Omental fat pad (tissue), 4 donors: ENCODE measurements around the gene TMEM190. TPM values are rescaled to one million over a fixed set of nuclear protein-coding genes. Genes with fewer than 3 reads are reported as not detected.
"Not testable (repeated sequence)": the region's sequence is repeated elsewhere in the genome, so short reads cannot be mapped to it uniquely, and the experiment has no call there.

ENCODE experiments used
- ATAC-seq: fragments of 150-250 bp; one replicate; pipeline ENCODE4 v1.9.1; 2016; ENCODE audit warnings: mild to moderate bottlenecking, moderate library complexity; ENCODE audit not compliant: low FRiP score
- DNase-seq: peaks from one replicate; pipeline ENCODE4 v3.0.0-alpha.2; 2019; ENCODE audit warnings: low spot score
- total RNA-seq, 4 donors: library from RNA; depleted of rRNA; stranded (reverse); fragments of >200 nt; gene quantifications; one replicate each; pipeline ENCODE4 v1.1.0, GENCODE V29; 2016
- TF ChIP-seq, protein P1 (sequence below), 3 donors: fragments of 450-650 bp; IDR thresholded peaks; one replicate each; pipeline ENCODE4 v1.5.1; 2016 to 2017; ENCODE audit warnings: antibody characterized with exemption in 3 of 3, mild to moderate bottlenecking in 3 of 3, moderate library complexity in 2 of 3

TMEM190 gene
- total RNA-seq, 4 donors from 2014 or later, result not detected

DNA sequence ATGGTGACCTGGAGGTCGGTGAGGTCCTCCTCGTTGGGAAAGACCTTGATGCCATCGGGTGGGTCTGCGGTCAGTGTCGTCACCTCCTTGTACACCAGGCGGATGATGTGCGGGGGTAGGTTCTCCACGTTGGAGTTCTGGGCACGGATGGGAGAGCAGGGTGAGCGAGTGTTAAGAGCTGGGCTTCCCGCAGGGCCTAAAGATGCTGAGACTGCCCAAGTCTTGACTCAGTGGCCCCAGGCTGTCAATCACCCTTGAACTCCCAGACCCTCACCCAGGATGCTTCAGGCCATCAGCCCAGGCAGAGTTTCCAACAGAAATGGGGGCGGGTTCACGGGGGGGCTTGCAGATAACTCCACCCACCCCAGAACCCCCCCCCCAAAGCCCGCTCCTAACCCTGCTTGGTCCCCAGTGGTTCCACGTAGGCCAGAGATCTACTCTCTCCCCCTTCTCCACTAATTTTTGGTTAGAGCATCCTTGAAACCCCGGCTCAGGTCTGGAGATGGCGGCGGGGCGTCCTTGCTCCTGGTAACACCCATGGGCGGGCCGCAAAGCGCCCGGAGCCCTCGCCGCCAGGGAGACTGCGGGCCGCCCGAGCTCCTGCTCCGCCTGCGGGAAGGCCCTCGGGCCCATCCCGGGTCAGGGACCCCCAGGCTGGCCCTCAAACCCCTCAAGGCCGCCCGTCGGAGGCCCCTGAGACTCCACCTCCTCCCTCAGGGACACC lies 30.4 kb downstream of the TMEM190 start:
- no peak for DNase-seq
- peak; percentile 13 for ATAC-seq
- TF ChIP-seq, protein P1, sequence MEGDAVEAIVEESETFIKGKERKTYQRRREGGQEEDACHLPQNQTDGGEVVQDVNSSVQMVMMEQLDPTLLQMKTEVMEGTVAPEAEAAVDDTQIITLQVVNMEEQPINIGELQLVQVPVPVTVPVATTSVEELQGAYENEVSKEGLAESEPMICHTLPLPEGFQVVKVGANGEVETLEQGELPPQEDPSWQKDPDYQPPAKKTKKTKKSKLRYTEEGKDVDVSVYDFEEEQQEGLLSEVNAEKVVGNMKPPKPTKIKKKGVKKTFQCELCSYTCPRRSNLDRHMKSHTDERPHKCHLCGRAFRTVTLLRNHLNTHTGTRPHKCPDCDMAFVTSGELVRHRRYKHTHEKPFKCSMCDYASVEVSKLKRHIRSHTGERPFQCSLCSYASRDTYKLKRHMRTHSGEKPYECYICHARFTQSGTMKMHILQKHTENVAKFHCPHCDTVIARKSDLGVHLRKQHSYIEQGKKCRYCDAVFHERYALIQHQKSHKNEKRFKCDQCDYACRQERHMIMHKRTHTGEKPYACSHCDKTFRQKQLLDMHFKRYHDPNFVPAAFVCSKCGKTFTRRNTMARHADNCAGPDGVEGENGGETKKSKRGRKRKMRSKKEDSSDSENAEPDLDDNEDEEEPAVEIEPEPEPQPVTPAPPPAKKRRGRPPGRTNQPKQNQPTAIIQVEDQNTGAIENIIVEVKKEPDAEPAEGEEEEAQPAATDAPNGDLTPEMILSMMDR (IDR thresholded peaks at IDR 0.05), result no peak

DNA sequence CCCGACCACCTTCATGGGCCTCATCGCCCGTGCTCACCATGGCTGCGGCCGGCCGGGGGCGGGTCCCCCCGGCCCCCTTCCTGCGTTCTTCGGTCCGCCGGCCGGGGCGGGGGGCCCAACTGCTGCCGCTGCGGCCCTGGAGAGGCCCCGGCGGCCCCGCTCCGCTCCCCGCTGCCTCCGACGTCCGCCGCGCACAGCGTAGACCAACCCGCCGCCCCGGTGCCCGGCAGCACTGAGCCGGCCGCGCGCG lies 30.8 kb downstream of the TMEM190 start, which contains the start of gene UBE2S:
UBE2S (minus strand) TSS at position 239 of the 250 bp plus-strand sequence; CDS start at position 40, 199 bp downstream.
- DNase-seq, ATAC-seq: not testable (repeated sequence)

DNA sequence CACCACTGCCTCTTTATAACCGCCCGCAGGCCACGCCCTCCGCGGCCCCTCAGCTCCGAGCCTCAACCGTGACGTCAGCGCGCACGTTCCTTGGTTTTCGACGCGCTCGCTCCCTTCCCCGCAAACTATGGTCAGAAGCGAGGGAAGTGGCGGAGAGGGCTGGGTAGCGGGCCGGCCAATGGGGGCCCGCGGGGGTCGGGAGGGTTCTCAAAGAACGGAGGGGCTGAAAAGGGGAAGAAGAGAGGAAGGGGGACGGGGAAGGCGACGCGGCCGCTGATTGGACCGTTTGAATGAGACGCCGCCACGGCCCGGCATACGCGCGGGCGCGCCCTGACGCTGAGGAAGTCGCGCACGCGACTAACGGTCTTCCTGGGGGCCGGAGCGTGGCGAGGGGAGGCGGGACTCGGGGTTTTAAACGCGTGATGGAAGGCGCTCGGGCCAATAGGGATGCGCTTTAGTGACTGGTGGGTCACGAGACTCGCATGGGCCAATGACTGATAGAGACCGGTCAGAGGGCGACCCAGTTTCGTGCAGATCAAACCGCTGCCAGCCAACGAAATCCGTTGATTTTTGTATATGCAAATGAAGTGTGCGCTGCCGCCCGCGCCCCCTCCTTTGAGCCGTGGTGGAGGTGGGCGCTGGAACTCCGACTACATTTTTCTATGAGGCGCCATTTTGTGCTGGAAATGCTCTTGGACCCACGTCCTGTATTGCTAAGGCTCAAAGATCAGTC lies 31.3 kb downstream of the TMEM190 start:
- TF ChIP-seq, protein P1 (IDR thresholded peaks at IDR 0.05), result no peak
- DNase-seq, result peak; percentile 92
- peak; percentile 95 for ATAC-seq

DNA sequence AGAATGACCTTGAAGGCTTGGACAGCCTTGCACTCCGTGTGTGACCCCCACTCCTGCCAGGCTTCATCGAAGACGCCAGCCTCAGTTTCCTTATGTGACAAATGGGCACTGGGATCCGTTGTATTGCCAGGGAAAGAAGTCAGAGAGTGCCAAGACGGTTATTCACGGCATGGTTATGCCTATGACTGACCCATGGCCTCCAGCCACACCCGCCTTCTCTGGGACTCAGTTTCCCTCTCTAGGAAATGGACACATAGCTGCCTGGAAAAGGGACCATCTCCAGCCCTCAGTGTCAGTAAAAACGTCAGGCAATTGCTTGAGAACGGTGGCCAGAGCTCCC lies 31.9 kb downstream of the TMEM190 start:
- DNase-seq (no peak), ATAC-seq (no peak)
- TF ChIP-seq, protein P1 (IDR thresholded peaks at IDR 0.05), result no peak

DNA sequence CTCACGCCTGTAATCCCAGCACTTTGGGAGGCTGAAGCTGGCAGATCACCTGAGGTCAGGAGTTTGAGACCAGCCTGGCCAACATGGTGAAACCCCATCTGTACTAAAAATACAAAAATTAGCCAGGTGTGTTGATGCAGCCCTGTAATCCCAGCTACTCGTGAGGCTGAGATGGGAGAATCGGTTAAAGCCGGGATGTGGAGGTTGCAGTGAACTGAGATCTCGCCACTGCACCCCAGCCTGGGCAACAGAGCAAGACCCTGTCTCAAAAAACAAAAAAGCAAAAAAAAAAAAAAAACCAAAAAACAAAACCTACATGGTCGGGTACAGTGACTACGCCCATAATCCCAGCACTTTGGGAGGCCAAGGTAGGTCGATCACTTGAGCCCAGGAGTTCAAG lies 32.6 kb downstream of the TMEM190 start:
- DNase-seq, ATAC-seq: not testable (repeated sequence)

DNA sequence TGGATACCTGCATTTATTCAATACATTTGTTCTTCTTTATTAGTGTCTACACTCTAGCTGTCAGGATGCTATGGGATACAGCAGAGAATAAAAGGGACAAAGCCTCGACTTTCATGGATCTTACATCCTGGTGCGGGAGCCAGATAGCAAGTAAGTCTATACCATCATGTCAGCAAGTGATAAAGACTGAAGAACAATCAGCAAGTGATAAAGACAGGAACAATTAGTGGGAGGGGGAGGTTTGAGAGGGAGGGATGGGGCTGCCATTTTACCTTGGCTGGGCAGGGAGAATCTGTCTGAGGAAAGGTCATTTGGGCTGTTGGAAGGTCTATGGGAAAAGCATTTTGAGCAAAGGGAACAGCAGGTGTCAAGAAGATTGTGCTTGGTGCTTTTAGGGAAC lies 33.5 kb downstream of the TMEM190 start:
- TF ChIP-seq, protein P1 (IDR thresholded peaks at IDR 0.05), result no peak
- no peak for ATAC-seq

DNA sequence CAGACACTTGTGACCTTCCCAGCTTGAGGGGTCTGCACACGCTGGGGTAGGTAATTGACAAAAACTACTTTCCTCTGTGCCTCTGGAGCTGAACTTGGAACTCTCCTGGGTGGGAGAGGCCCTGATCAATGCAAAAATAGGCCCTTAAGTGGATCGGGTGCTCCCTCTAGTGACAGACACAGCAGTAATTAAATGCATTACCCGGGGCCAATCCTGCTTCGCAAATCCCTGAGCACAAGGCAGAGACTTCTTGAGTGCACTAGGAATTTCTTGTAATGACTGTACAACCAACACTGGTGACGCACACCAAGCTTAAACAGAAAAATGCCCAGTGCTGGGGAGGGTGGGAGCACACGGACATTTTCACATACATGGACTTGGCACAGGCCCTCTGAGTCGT lies 41.6 kb downstream of the TMEM190 start:
- DNase-seq, result no peak
- peak; percentile 91 for ATAC-seq
- TF ChIP-seq, protein P1 (IDR thresholded peaks at IDR 0.05), result peak in 1 of 3 donors; percentile 59

More for the DNA sequence above, 33.5 kb downstream of the TMEM190 start:
- DNase-seq, result no peak

DNA sequence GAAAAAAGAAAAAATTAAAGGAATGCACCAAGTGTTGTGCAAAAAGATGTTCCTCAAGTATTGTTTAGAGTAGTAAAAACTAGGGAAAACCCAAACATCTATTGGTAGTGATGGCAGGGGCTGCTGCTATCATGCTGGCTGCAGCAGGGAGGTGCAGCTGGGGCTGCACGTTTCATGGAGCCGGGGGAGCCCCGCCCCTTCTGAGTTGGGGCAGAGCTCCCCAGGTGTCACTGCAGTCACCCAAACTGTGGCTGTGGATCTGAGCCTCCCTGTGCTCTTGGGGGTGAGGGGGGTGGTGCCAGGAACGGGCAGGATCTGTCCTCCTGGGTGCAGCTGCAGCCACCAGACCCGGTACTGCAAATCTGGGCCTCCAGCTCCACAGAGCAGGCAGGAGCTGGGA lies 42.5 kb downstream of the TMEM190 start:
- DNase-seq (no peak), ATAC-seq (no peak)
- TF ChIP-seq, protein P1 (IDR thresholded peaks at IDR 0.05), result no peak
